ENCODE measurements around the gene LSMEM2.

DNA sequence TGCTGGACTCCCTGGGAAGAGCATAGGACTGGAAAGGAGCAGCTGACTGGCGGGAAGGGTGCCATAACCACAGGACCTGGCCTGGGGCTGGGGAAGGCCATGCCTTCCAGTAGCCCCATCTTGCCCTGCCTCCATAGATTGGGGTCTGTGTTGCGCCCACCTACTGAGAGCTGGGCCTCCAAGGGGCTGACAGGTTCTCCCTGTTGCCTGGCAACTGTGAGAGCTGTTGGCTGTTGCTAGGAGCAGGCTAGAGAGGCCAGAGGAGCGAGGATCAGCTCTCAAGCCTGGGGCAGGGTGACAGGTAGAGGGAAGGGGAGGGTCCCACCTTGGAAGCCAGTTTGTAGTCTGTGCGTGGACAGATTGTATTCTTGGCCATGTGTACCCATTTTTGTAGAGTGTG lies 45.7 kb upstream of the LSMEM2 start:
- TF ChIP-seq EZH2 (IDR thresholded peaks at IDR 0.05; ENCODE audit: low read depth, low read length, severe bottlenecking) (no peak), RNF2 (IDR thresholded peaks at IDR 0.05; ENCODE audit: borderline replicate concordance, low read depth, low read length, missing control alignments, poor library complexity, severe bottlenecking) (no peak), POLR2AphosphoS5 (IDR thresholded peaks at IDR 0.05; ENCODE audit: low read depth, low read length) (no peak)
